SU-DHL-6 (cell line): ENCODE data around the gene IL1R1.

Source experiments
- CTCF ChIP-seq: fragments of 200-600 bp; sonication (generic); IDR thresholded peaks from one replicate; pipeline ENCODE4 v1.5.1; 2017; ENCODE audit warnings: antibody characterized with exemption, mild to moderate bottlenecking, low read length, moderate library complexity; ENCODE audit not compliant: insufficient read depth, poor library complexity, severe bottlenecking
- EZH2phosphoT487 ChIP-seq: fragments of 200-600 bp; sonication (generic), shearing (Covaris generic); conservative IDR thresholded peaks from 2 replicates; pipeline ENCODE4 v1.6.1; 2018; ENCODE audit warnings: mild to moderate bottlenecking, antibody characterized with exemption, low read length, moderate library complexity, mixed read lengths

GRCh38 chr2:102137138-102137537 lies 5.4 kb upstream of the IL1R1 start:
- TF ChIP-seq EZH2phosphoT487, result no peak
- TF ChIP-seq CTCF, result no peak
